GM12874 (cell line): ENCODE data around the gene ARHGAP35.

ENCODE experiments used
- CTCF ChIP-seq: IDR thresholded peaks from 2 replicates; pipeline ENCODE4 v1.5.1; 2011; ENCODE audit warnings: low read depth, mild to moderate bottlenecking, control low read depth, low read length, moderate library complexity; ENCODE audit not compliant: insufficient read depth

The ARHGAP35 gene

GRCh38 chr19:46838160-46838559, 22.6 kb upstream of the ARHGAP35 start:
- no peak for TF ChIP-seq CTCF

GRCh38 chr19:46839752-46840497, 20.9 kb upstream of the ARHGAP35 start:
- no peak for TF ChIP-seq CTCF

DNA sequence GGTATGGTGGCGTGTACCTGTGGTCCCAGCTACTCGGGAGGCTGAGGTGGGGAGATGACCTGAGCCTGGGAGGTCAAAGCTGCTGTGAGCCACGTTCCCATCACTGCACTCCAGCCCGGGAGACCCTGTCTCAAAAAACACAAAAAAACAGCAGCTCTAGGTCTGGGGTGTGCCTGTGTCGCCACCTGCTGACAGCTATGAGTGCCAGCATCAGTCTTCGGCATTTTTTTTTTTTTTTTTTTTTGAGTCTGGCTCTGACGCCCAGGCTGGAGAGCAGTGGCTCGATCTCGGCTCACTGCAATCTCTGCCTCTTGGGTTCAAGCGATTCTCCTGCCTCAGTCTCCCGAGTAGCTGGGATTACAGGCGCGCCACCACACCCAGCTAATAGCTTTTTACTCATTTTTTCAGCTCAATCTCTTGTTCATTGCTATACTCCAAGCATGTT, 20.3 kb upstream of the ARHGAP35 start:
- TF ChIP-seq CTCF: peak; percentile 85

- no peak for TF ChIP-seq CTCF
Measured at GRCh38 chr19:46841458-46842083, 19.2 kb upstream of the ARHGAP35 start.

DNA sequence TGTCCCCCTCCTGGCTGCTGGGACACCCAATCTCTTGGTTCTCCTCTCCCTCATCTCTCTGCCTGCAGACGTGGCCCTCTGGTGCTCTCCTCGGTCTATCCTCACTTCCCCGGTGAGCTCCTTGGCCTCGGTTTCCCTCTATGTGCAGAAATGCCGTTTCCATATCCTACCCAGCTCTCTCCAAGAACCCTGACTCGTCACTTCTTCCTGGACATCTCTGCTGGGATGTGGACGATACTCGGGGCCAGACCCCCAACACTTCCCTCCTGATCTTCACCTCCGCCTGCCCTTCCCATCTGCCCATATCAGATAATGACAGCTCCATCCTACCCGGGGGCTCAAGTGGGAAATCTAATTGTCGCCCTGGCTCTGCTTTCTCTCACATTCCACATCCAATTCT, 18.0 kb upstream of the ARHGAP35 start:
- no peak for TF ChIP-seq CTCF

GRCh38 chr19:46844067-46844489, 16.7 kb upstream of the ARHGAP35 start:
- TF ChIP-seq CTCF: no peak

DNA sequence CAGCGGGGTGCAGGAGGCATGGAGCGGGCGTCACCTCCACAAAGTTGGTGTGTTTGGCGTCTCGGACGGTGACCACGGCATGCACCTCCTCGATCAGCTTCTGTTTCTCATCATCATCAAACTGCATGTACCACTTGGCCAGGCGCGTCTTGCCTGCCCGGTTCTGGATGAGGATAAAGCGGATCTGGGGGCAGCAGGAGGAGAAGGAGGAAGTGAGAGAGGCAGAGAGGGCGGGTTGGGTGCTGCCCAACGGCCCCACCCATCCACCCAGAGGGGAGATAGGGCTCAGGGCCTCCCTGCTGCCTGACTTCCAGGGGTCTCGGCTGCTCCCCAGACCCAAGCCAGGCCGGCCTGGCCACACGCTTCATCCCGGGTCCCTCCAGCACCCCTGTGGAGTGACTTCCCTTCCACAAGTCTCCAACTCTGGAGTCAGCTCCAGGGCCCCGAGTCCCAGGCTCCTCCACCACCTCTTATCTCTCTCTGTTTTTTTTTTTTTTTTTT, 14.8 kb upstream of the ARHGAP35 start:
- TF ChIP-seq CTCF: no peak
